Panc1 (cell line): ENCODE results near the gene HADHB. TPM values are rescaled to one million over a fixed set of nuclear protein-coding genes. Genes with fewer than 3 reads are reported as not detected.

Experiments
- ATAC-seq: fragments of 200-7000 bp; cut with Tn5 transposase; 2 replicates; pipeline ENCODE4 v1.9.1; 2020; ENCODE audit warnings: mild to moderate bottlenecking, moderate library complexity
- BruUV-seq: library from RNA; stranded (reverse); fragments of 400-500 nt; replicated peaks from 2 replicates; lab custom pipeline; 2021; lab: Mats Ljungman, UMichigan
- CTCF ChIA-PET: fragments of 300-600 bp; sonication (Branson Sonifier 250); formaldehyde crosslinking; loops from one replicate; lab custom pipeline; 2022; ENCODE audit warnings: antibody characterized with exemption; lab: Charles Lee
- POLR2A ChIA-PET: fragments of 300-600 bp; sonication (Branson Sonifier 250); formaldehyde crosslinking; loops from one replicate; lab custom pipeline; 2022; ENCODE audit warnings: antibody characterized with exemption; lab: Charles Lee
- DNase-seq: peaks from one replicate; pipeline ENCODE4 v3.0.0-alpha.2; 2010; ENCODE audit warnings: low read depth, low spot score
- H3K27ac ChIP-seq: 2 replicates; pipeline ENCODE4 v1.5.1; 2011; ENCODE audit warnings: mild to moderate bottlenecking, low read length, inconsistent platforms
- H3K27me3 ChIP-seq: fragments of 200-500 bp; sonication (Bioruptor generic); 2 replicates; pipeline ENCODE4 v1.6.0; 2014; ENCODE audit warnings: low read length, inconsistent platforms; ENCODE audit not compliant: control insufficient read depth, insufficient read depth
- H3K36me3 ChIP-seq: fragments of 200-500 bp; sonication (Bioruptor generic); 2 replicates; pipeline ENCODE4 v1.5.1; 2014; ENCODE audit warnings: inconsistent platforms, mild to moderate bottlenecking, low read length, moderate library complexity; ENCODE audit not compliant: control insufficient read depth, insufficient read depth
- H3K4me1 ChIP-seq: 2 replicates; pipeline ENCODE4 v1.5.1; 2011; ENCODE audit warnings: inconsistent platforms, mild to moderate bottlenecking, low read length, moderate library complexity; ENCODE audit not compliant: control insufficient read depth, insufficient read depth
- H3K4me3 ChIP-seq, 2 experiments: 2 replicates each; pipeline ENCODE4 v1.5.1; 2011 to 2012; ENCODE audit warnings: low read depth in 2 of 2, low read length in 2 of 2, mild to moderate bottlenecking in 2 of 2, inconsistent platforms in 1 of 2, moderate library complexity in 1 of 2
- H3K9me3 ChIP-seq: fragments of 200-500 bp; sonication (Bioruptor generic); 2 replicates; pipeline ENCODE4 v1.5.1; 2014; ENCODE audit warnings: low read depth, mild to moderate bottlenecking, inconsistent platforms, low read length, moderate library complexity; ENCODE audit not compliant: control insufficient read depth, insufficient read depth
- CTCF ChIP-seq: fragments of 450-650 bp; IDR thresholded peaks from 2 replicates; pipeline ENCODE4 v1.5.1; 2017; ENCODE audit warnings: mild to moderate bottlenecking
- POLR2AphosphoS5 ChIP-seq: IDR thresholded peaks from 2 replicates; pipeline ENCODE4 v1.6.1; 2012; ENCODE audit warnings: mild to moderate bottlenecking, low read depth, low read length, moderate library complexity
- REST ChIP-seq, 2 experiments: IDR thresholded peaks; 2 replicates each; pipeline ENCODE4 v1.6.1; 2011 to 2012; ENCODE audit warnings: low read depth in 2 of 2, control low read depth in 1 of 2, low read length in 1 of 2, mild to moderate bottlenecking in 1 of 2, moderate library complexity in 1 of 2; ENCODE audit not compliant: insufficient read depth in 1 of 2
- SIN3A ChIP-seq: IDR thresholded peaks from 2 replicates; pipeline ENCODE4 v1.6.1; 2012; ENCODE audit warnings: low read depth, mild to moderate bottlenecking, low read length, moderate library complexity, borderline replicate concordance; ENCODE audit not compliant: insufficient read depth
- TCF7L2 ChIP-seq: IDR thresholded peaks from 2 replicates; pipeline ENCODE4 v1.6.1; 2011; ENCODE audit warnings: mild to moderate bottlenecking, low read depth, low read length, inconsistent platforms
- in situ Hi-C: cut with HindIII; loops from 2 replicates; pipeline ENCODE4 v1.10.0; 2016; ENCODE audit warnings: low sequenced_read_pairs, low pct_unique_long_range_greater_than_20kb
- intact Hi-C: fragments of 100-400 bp; cut with micrococcal nuclease; formaldehyde crosslinking; loops from one replicate; pipeline ENCODE4 v1.10.0; 2022; ENCODE audit not compliant: unreplicated experiment
- total RNA-seq: library from RNA; stranded (reverse); gene quantifications from one replicate; pipeline ENCODE4 v1.2.1, GENCODE V29; 2021; ENCODE audit not compliant: unreplicated experiment

Gene HADHB
- total RNA-seq, 1 experiment from 2014 or later, result 106 TPM

GRCh38 chr2:26324903-26325302 lies 80.2 kb downstream of the HADHB start:
- no peaks in the 10 kb centered on the region for H3K4me1 ChIP-seq
- TF ChIP-seq REST (IDR thresholded peaks at IDR 0.05; ENCODE audit: insufficient read depth in 1 of 2, low read depth in 2 of 2, low read length in 1 of 2) (no peak), CTCF (no peak), POLR2AphosphoS5 (no peak), TCF7L2 (no peak), SIN3A (no peak)
- no peak for ATAC-seq
- intact Hi-C loops (no loop called here), in situ Hi-C loops (no loop called here)
- DNase-seq, result no peak
- H3K36me3 ChIP-seq, result no peaks in the 10 kb centered on the region
- CTCF ChIA-PET, result no interaction called here
- POLR2A ChIA-PET, result no interaction called here
- no peaks in the 10 kb centered on the region; the same call in 1 of the 2 replicates for H3K27me3 ChIP-seq
- H3K27ac ChIP-seq, result no peak overlapping the region
- H3K4me3 ChIP-seq, result no peak overlapping the region
- no TSS peak for BruUV-seq
- no peaks in the 10 kb centered on the region for H3K9me3 ChIP-seq

GRCh38 chr2:26325851-26326250 lies 81.1 kb downstream of the HADHB start:
- H3K27me3 ChIP-seq, result no peaks in the 10 kb centered on the region; the same call in 1 of the 2 replicates
- no peaks in the 10 kb centered on the region for H3K4me1 ChIP-seq
- TF ChIP-seq CTCF (no peak), REST (IDR thresholded peaks at IDR 0.05; ENCODE audit: insufficient read depth in 1 of 2, low read depth in 2 of 2, low read length in 1 of 2) (no peak), SIN3A (no peak), POLR2AphosphoS5 (no peak), TCF7L2 (no peak)
- DNase-seq, result no peak
- CTCF ChIA-PET, result no interaction called here
- H3K27ac ChIP-seq, result no peak overlapping the region
- no peaks in the 10 kb centered on the region for H3K36me3 ChIP-seq
- no peaks in the 10 kb centered on the region for H3K9me3 ChIP-seq
- in situ Hi-C loops (no loop called here), intact Hi-C loops (no loop called here)
- BruUV-seq, result no TSS peak
- ATAC-seq, result no peak
- H3K4me3 ChIP-seq, result no peak overlapping the region
- POLR2A ChIA-PET, result no interaction called here
